ENCODE results near the gene KCNB1. TPM values are rescaled to one million over a fixed set of nuclear protein-coding genes. Genes with fewer than 3 reads are reported as not detected.

KCNB1 gene
- total and polyA plus RNA-seq, 2 of the 4 experiments (the other 2 are of a cell fraction) = 0.05 TPM; not detected in 1

- TF ChIP-seq NFE2L2 (IDR thresholded peaks at IDR 0.05; ENCODE audit: low read depth, low read length) (no peak), MAZ (IDR thresholded peaks at IDR 0.05; ENCODE audit: borderline replicate concordance, low read depth, low read length) (no peak), SMC3 (IDR thresholded peaks at IDR 0.05; ENCODE audit: low read depth, low read length) (no peak)
- TF ChIP-seq, protein P1, sequence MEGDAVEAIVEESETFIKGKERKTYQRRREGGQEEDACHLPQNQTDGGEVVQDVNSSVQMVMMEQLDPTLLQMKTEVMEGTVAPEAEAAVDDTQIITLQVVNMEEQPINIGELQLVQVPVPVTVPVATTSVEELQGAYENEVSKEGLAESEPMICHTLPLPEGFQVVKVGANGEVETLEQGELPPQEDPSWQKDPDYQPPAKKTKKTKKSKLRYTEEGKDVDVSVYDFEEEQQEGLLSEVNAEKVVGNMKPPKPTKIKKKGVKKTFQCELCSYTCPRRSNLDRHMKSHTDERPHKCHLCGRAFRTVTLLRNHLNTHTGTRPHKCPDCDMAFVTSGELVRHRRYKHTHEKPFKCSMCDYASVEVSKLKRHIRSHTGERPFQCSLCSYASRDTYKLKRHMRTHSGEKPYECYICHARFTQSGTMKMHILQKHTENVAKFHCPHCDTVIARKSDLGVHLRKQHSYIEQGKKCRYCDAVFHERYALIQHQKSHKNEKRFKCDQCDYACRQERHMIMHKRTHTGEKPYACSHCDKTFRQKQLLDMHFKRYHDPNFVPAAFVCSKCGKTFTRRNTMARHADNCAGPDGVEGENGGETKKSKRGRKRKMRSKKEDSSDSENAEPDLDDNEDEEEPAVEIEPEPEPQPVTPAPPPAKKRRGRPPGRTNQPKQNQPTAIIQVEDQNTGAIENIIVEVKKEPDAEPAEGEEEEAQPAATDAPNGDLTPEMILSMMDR (conservative IDR thresholded peaks at IDR 0.05; ENCODE audit: low read depth, low read length) = 0 out of 2 replicates have a peak, but pooled peaks have one; percentile 25
- Histone ChIP-seq H3K18ac (ENCODE audit: low read depth, low read length) (no peak overlapping the region), H2AK5ac (ENCODE audit: low read depth, low read length) (no peak overlapping the region), H3K9me1 (ENCODE audit: insufficient read depth, low read length) (0 out of 2 replicates have a peak, but pooled peaks cover 2% of the 10 kb centered on the region), H3K9ac (ENCODE audit: low read depth, low read length) (no peak overlapping the region), H2BK5ac (ENCODE audit: low read depth, low read length, poor library complexity, severe bottlenecking) (no peak overlapping the region), H3K27ac (ENCODE audit: insufficient read depth, low read length) (no peak overlapping the region), H3K79me1 (ENCODE audit: low read depth in 1 of 2, low read length in 2 of 2) (no peaks in the 10 kb centered on the region), H4K20me1 (ENCODE audit: insufficient read depth, low read length) (no peaks in the 10 kb centered on the region), H3K4me3 (ENCODE audit: insufficient read depth, low read depth, low read length) (no peak overlapping the region), H4K91ac (ENCODE audit: insufficient read depth, low read depth, low read length) (no peak overlapping the region), H3K27me3 (ENCODE audit: control insufficient read depth, insufficient read depth, low read length) (peaks cover 37% of the 10 kb centered on the region), H2BK15ac (ENCODE audit: low read depth, low read length) (no peak overlapping the region), H4K8ac (ENCODE audit: low read depth in 2 of 2, low read length in 2 of 2) (no peak overlapping the region), H3K23ac (ENCODE audit: low read depth, low read length) (no peak overlapping the region), H3K56ac (ENCODE audit: extremely low read depth, insufficient read depth, low read length) (no peak overlapping the region), H4K5ac (ENCODE audit: low read depth, low read length) (no peak overlapping the region), H3K4me2 (ENCODE audit: low read depth, low read length) (no peak overlapping the region), H3K9me3 (ENCODE audit: control insufficient read depth, insufficient read depth, low read length) (no peaks in the 10 kb centered on the region), H3K4me1 (ENCODE audit: control insufficient read depth, insufficient read depth, low read length) (peaks cover 3% of the 10 kb centered on the region), H3K36me3 (ENCODE audit: control insufficient read depth, insufficient read depth, low read length) (no peaks in the 10 kb centered on the region), H2BK20ac (ENCODE audit: low read depth, low read length) (no peak overlapping the region), H2AK9ac (replicated peaks; ENCODE audit: low read depth, low read length, poor library complexity) (no peak overlapping the region), H3K4ac (ENCODE audit: low read depth, low read length) (no peak overlapping the region), H3K14ac (replicated peaks; ENCODE audit: low read depth, low read length) (no peak overlapping the region), H2BK120ac (ENCODE audit: low read depth, low read length) (no peak overlapping the region), H2AFZ (replicated peaks; ENCODE audit: low read length, poor library complexity) (no peak overlapping the region)
- no peak for DNase-seq
- ATAC-seq (ENCODE audit: low read depth) = no peak
- in situ Hi-C loops (cut with MboI; ENCODE audit: low sequenced_read_pairs) = no loop called here
- no TSS peak for BruUV-seq (replicated peaks)
- intact Hi-C loops (cut with micrococcal nuclease) = no loop called here
- no CpG with 5 or more reads among the region's 7 CpGs for WGBS, 2 experiments (ENCODE audit: extremely low coverage in 2 of 2, insufficient read length in 1 of 2)
- CTCF ChIA-PET = interaction anchor here (0.8 kb wide), 1 partner anchor 15 kb away, joined by 3 read pairs; no protein-coding TSS in a partner anchor
- POLR2A ChIA-PET (ENCODE audit: unreplicated experiment) = no interaction called here
- dilution Hi-C loops (cut with HindIII; ENCODE audit: low sequenced_read_pairs, unreplicated experiment) = no loop called here
Measured at GRCh38 chr20:49396230-49396629, 86.2 kb downstream of the KCNB1 start.

Data from IMR-90 (cell line).